Left lung (tissue), 14 donors: ENCODE data around the gene HSPA9. TPM values are rescaled to one million over a fixed set of nuclear protein-coding genes. Genes with fewer than 3 reads are reported as not detected.
A peak's percentile ranks its signal among the peaks of the same experiment; 100 is the strongest.

Experiments
- ATAC-seq: fragments of 200-7000 bp; cut with Tn5 transposase; one replicate; pipeline ENCODE4 v1.9.1; 2020; ENCODE audit warnings: moderate library complexity
- DNase-seq, 4 donors: peaks; one replicate each; pipeline ENCODE4 v3.0.0-alpha.2; 2013 to 2020
- H3K27ac ChIP-seq, 2 donors: fragments of 200-600 bp; sonication (generic) in 1 of 2; one replicate each; pipeline versions ENCODE4 v1.5.0 to v1.8.0; 2020 to 2021
- H3K27me3 ChIP-seq, 2 donors: fragments of 200-600 bp; sonication (generic) in 1 of 2; one replicate each; pipeline versions ENCODE4 v1.5.0 to v1.8.0; 2020 to 2021
- H3K36me3 ChIP-seq, 2 donors: fragments of 200-600 bp; sonication (generic) in 1 of 2; one replicate each; pipeline versions ENCODE4 v1.5.0 to v1.8.0; 2020 to 2021
- H3K4me1 ChIP-seq, 2 donors: fragments of 200-600 bp; one replicate each; pipeline ENCODE4 v1.8.0; 2021
- H3K4me3 ChIP-seq, 2 donors: fragments of 200-600 bp; sonication (generic) in 1 of 2; one replicate each; pipeline versions ENCODE4 v1.5.0 to v1.8.0; 2020 to 2021; ENCODE audit warnings: mild to moderate bottlenecking in 1 of 2
- H3K9me3 ChIP-seq, 2 donors: fragments of 200-600 bp; sonication (generic) in 1 of 2; one replicate each; pipeline versions ENCODE4 v1.5.0 to v1.8.0; 2020 to 2021
- CTCF ChIP-seq, 2 donors: fragments of 200-600 bp; sonication (generic) in 1 of 2; IDR thresholded peaks; one replicate each; pipeline versions ENCODE4 v1.5.0 to v1.8.0; 2021; ENCODE audit warnings: antibody characterized with exemption in 2 of 2
- intact Hi-C, 2 donors: fragments of 100-400 bp; cut with DNase I; formaldehyde crosslinking; loops; one replicate each; pipeline versions ENCODE4 v1.11.2 to v1.14.2; 2022
- long read RNA-seq, 12 donors: library from polyadenylated mRNA in 2 of 12; unstranded in 2 of 12; transcript quantifications; one replicate each; pipeline ENCODE4 v2.0.0 and lab custom pipeline, GENCODE V29; 2019 to 2026
- polyA plus RNA-seq, 6 donors: library from polyadenylated mRNA; unstranded; fragments of 120-200 nt; gene quantifications; one replicate each; pipeline ENCODE4 v1.2.1, GENCODE V29; 2013; ENCODE audit not compliant: insufficient read length in 6 of 6
- total RNA-seq, 2 donors: library from RNA; stranded (reverse); fragmentation: NEBNext Ultra II Directional; extraction: Animal tissue kit (Norgen Biotek cat#: 25700); gene quantifications; one replicate each; pipeline ENCODE4 v1.2.1, GENCODE V29; 2021
- donor health status: DM: no; HTN: yes; CAD: no.
- donor health status: DM: no; HTN: no; CAD: no.

Gene HSPA9
- total RNA-seq: 100 to 1,000 TPM; 128 to 205 TPM
- 100 to 1,000 TPM; 189 to 220 (median 213) TPM for polyA plus RNA-seq
- long read RNA-seq, donor 1, full-length matches to known transcripts: 46 of 117 reads
- long read RNA-seq, donor 1, partial matches to known transcripts: 71 of 117 reads
- long read RNA-seq, donor 1, other reads (novel, unspliced or antisense): 0 of 117 reads
- long read RNA-seq, donor 2, full-length matches to known transcripts: 43 of 354 reads
- long read RNA-seq, donor 2, partial matches to known transcripts: 234 of 354 reads
- long read RNA-seq, donor 2, other reads (novel, unspliced or antisense): 77 of 354 reads
- long read RNA-seq, donor 3, full-length matches to known transcripts: 30 of 35 reads
- long read RNA-seq, donor 3, partial matches to known transcripts: 5 of 35 reads
- long read RNA-seq, donor 3, other reads (novel, unspliced or antisense): 0 of 35 reads
- long read RNA-seq, donor 4, full-length matches to known transcripts: 26 of 53 reads
- long read RNA-seq, donor 4, partial matches to known transcripts: 22 of 53 reads
- long read RNA-seq, donor 4, other reads (novel, unspliced or antisense): 5 of 53 reads
- long read RNA-seq, donor 5, full-length matches to known transcripts: 36 of 55 reads
- long read RNA-seq, donor 5, partial matches to known transcripts: 19 of 55 reads
- long read RNA-seq, donor 5, other reads (novel, unspliced or antisense): 0 of 55 reads
- long read RNA-seq, donor 6, full-length matches to known transcripts: 40 of 141 reads
- long read RNA-seq, donor 6, partial matches to known transcripts: 77 of 141 reads
- long read RNA-seq, donor 6, other reads (novel, unspliced or antisense): 24 of 141 reads
- long read RNA-seq, donor 7, full-length matches to known transcripts: 36 of 45 reads
- long read RNA-seq, donor 7, partial matches to known transcripts: 9 of 45 reads
- long read RNA-seq, donor 7, other reads (novel, unspliced or antisense): 0 of 45 reads
- long read RNA-seq, donor 8, full-length matches to known transcripts: 34 of 57 reads
- long read RNA-seq, donor 8, partial matches to known transcripts: 23 of 57 reads
- long read RNA-seq, donor 8, other reads (novel, unspliced or antisense): 0 of 57 reads
- long read RNA-seq, donor 9: 0 reads
- long read RNA-seq, donor 10, full-length matches to known transcripts: 21 of 30 reads
- long read RNA-seq, donor 10, partial matches to known transcripts: 6 of 30 reads
- long read RNA-seq, donor 10, other reads (novel, unspliced or antisense): 3 of 30 reads
- long read RNA-seq, donor 11, full-length matches to known transcripts: 26 of 80 reads
- long read RNA-seq, donor 11, partial matches to known transcripts: 54 of 80 reads
- long read RNA-seq, donor 11, other reads (novel, unspliced or antisense): 0 of 80 reads
- long read RNA-seq, donor 12, full-length matches to known transcripts: 32 of 49 reads
- long read RNA-seq, donor 12, partial matches to known transcripts: 17 of 49 reads
- long read RNA-seq, donor 12, other reads (novel, unspliced or antisense): 0 of 49 reads

GRCh38 chr5:138575194-138576015 lies at the start of gene HSPA9:
TSS of gene HSPA9 (minus strand) at chr5:138575401. CDS start at chr5:138575318, 83 bp downstream.
- Histone ChIP-seq H3K9me3 (no peaks in the 10 kb centered on the region), H3K4me3 (peak within 1 kb of the TSS; percentile 71 to 97), H3K36me3 (peaks cover 0 to 32% of the 10 kb centered on the region in 2 donors), H3K4me1 (peaks cover 15 to 22% of the 10 kb centered on the region in 2 donors), H3K27me3 (no peaks in the 10 kb centered on the region), H3K27ac (peak within 1 kb of the TSS; percentile 98)
- ATAC-seq: peak; percentile 95
- peak in 1 of 2 donors; percentile 25 for TF ChIP-seq CTCF (IDR thresholded peaks at IDR 0.05)
- intact Hi-C loops: no loop called here
- DNase-seq: peak; percentile 97 to 100 (median 99)

GRCh38 chr5:138623053-138623452 lies 47.9 kb upstream of the HSPA9 start:
- Histone ChIP-seq H3K4me3 (no peak overlapping the region), H3K9me3 (no peaks in the 10 kb centered on the region), H3K36me3 (no peaks in the 10 kb centered on the region), H3K4me1 (no peaks in the 10 kb centered on the region), H3K27ac (no peak overlapping the region), H3K27me3 (no peaks in the 10 kb centered on the region)
- ATAC-seq: peak; percentile 81
- TF ChIP-seq CTCF (IDR thresholded peaks at IDR 0.05): no peak
- no peak for DNase-seq
- intact Hi-C loops: no loop called here

- Histone ChIP-seq H3K36me3 (no peaks in the 10 kb centered on the region), H3K4me1 (no peaks in the 10 kb centered on the region), H3K9me3 (no peaks in the 10 kb centered on the region), H3K27ac (no peak overlapping the region), H3K27me3 (no peaks in the 10 kb centered on the region), H3K4me3 (no peak overlapping the region)
- intact Hi-C loops: no loop called here
- TF ChIP-seq CTCF (IDR thresholded peaks at IDR 0.05): no peak
- ATAC-seq (no peak), DNase-seq (no peak)
Observed at GRCh38 chr5:138622051-138622450, 46.9 kb upstream of the HSPA9 start.

- TF ChIP-seq CTCF (IDR thresholded peaks at IDR 0.05): no peak
- Histone ChIP-seq H3K9me3 (no peaks in the 10 kb centered on the region), H3K27me3 (no peaks in the 10 kb centered on the region), H3K4me3 (no peak overlapping the region), H3K4me1 (no peaks in the 10 kb centered on the region), H3K27ac (no peak overlapping the region), H3K36me3 (no peaks in the 10 kb centered on the region)
- ATAC-seq (no peak), DNase-seq (no peak)
- intact Hi-C loops: no loop called here
Observed at GRCh38 chr5:138620663-138621224, 45.5 kb upstream of the HSPA9 start.
